HG03139 (cell line): ENCODE data around the gene COL20A1.
"Not testable (repeated sequence)": the region's sequence is repeated elsewhere in the genome, so short reads cannot be mapped to it uniquely, and the experiment has no call there.

Source experiments
- ATAC-seq: cut with Tn5 transposase; IDR thresholded peaks from one replicate; pipeline ENCODE4 v1.9.1; 2021; ENCODE audit not compliant: unreplicated experiment

The COL20A1 gene

DNA sequence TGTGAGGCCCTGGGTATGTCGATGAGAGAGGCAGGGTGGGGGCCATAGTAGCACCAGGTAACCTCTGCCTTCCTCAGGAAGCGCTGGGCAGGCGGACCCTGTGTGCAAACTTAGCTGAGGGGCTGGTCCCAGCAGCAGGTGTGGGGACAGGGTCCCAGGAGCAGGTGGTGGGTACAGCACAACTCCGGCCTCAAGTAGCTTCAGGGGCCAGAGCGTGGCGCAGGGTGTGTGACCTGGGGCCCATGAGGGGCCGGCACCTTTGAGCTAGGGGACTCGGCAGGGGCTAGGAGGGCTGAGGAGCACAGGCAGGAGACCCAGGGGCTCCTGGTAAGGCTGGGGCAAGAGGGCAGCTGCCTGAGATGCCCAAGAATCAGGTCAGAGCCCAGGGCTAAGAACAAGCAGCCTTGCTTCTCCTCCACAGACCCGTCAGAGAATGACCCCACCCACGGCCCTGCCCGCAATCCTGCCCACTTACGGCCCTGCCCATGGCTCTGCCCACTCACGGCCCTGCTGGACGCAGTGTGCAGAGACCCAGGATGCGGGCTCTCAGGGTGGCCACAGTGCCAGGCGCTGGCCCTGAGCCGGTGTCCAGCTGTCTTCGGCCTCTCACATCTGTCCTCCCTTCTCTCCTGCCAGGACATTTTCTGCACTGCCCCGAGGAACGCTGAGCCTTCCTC, 37.2 kb downstream of the COL20A1 start:
- ATAC-seq, result no peak

- no peak for ATAC-seq
These were observed 38.0 kb downstream of the COL20A1 start for GRCh38 chr20:63330940-63331339.

DNA sequence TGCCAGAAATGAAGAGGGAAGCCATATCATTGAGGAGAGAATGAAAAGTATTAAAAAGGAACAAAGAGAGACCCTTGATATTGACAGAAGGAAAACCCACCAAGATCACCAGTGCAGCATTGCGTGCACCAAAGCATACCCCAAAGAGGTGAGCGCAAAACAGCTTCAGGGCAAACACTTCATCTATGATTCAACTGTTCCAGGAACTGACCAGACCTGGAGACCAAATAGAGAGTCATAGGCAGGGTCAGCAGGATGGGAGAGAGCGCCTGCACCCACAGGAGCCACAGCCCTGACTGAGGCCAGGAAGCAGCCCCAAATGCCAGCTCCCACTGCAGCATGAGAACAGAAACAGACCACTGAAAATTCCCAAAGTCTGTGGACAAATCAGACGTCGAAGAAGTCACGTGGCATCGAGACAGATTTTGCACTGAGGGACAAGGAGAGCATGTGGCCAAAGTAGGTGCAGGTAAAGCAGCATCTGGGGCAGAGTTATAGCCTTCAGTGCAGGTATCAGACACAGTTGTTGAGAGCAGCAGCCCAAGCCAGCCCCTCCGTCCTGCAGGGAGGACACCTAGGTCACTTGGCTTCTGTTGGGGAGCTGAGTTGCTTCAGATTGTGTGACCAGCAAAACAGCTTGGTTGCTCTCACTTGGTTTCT, 38.9 kb downstream of the COL20A1 start:
- ATAC-seq, result no peak

- ATAC-seq, result no peak
These were observed 39.7 kb downstream of the COL20A1 start for GRCh38 chr20:63332488-63333240.

DNA sequence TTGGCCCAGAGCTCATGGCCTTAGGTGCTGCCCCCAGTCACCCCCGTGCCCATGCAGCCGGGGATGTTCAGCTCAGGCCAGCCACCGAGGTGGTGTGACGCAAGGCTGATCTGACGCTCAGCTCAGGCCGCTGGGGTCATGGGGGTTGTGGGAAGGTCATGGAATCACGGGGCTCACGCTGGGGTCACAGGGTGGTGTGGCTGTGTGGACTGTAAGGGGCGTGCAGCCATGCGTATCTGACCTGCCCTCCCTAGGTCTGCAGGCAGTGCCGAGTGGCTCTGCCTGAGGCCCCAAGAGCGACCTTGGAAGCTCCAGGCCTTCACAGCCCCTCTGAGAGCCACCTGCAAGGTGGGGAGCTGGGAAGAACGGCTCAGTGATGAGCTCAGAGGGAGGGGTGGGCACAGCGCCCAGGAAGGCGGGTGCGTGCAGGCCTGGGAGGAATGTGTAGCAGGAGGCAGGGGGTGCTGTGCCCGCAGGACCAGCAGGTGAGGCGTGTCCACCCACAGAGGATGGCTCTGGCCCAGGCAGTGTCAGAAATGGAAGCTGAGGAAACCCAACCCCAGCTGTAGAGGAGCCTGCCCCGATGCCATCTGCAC, 40.4 kb downstream of the COL20A1 start:
- no peak for ATAC-seq

DNA sequence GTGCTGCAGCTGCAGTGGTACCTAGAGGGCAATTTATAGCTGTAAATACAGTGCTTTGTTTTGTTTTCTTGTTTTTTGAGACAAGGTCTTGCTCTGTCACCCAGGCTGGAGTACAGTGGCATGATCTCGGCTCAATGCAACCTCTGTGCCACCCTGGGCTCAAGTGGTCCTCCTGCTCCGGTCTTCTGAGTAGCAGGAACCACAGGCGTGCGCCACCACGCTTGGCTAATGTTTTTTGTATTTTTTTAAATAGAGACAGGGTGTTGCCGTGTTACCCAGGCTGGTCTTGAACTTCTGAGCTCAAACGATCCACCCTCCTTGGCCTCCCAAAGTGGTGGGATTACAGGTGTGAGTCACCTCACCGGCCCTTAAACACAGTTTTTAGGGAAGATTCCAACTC, 41.4 kb downstream of the COL20A1 start:
- ATAC-seq, result no peak

DNA sequence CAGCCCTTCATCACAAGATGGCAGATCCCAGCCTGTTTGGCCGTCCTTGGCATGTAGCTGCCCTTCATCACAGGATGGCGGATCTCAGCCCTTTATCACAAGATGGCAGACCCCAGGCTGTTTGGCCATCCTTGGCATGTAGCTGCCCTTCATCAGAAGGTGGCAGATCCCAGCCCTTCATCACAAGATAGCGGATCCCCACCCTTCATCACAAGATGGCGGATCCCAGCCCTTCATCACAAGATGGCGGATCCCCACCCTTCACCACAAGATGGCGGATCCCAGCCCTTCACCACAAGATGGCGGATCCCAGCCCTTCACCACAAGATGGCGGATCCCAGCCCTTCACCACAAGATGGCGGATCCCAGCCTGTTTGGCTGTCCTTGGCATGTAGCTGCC, 42.1 kb downstream of the COL20A1 start:
- ATAC-seq, result not testable (repeated sequence)

GRCh38 chr20:63335711-63336110, 42.7 kb downstream of the COL20A1 start:
- no peak for ATAC-seq

- no peak for ATAC-seq
These were observed 43.3 kb downstream of the COL20A1 start for GRCh38 chr20:63336232-63336752.

- no peak for ATAC-seq
These were observed 44.9 kb downstream of the COL20A1 start for GRCh38 chr20:63337786-63338420.

DNA sequence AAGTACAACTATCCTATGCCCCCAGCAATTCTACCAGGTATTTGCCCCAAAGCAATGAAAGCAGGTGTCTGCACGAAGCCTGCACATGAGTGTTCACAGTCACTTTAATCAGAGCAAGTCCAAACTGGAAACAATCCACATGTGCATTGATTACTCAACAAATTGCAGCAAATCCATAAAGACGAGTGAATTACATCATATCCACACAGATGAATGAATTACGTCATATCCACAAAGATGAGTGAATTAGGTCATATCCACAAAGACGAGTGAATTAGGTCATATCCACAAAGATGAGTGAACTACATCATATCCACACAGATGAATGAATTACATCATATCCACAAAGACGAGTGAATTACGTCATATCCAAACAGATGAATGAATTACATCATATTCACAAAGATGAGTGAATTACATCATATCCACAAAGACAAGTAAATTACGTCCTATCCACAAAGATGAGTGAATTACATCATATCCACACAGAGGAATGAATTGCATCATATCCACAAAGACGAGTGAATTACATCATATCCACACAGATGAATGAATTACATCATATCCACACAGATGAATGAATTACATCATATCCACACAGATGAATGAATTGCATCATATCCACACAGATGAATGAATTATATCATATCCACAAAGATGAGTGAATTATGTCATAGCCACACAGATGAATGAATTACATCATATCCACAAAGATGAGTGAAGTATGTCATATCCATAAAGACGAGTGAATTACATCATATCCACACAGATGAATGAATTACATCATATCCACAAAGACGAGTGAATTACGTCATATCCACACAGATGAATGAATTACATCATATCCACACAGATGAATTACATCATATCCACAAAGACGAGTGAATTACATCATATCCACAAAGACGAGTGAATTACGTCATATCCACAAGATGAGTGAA, 46.4 kb downstream of the COL20A1 start:
- not testable (repeated sequence) for ATAC-seq

DNA sequence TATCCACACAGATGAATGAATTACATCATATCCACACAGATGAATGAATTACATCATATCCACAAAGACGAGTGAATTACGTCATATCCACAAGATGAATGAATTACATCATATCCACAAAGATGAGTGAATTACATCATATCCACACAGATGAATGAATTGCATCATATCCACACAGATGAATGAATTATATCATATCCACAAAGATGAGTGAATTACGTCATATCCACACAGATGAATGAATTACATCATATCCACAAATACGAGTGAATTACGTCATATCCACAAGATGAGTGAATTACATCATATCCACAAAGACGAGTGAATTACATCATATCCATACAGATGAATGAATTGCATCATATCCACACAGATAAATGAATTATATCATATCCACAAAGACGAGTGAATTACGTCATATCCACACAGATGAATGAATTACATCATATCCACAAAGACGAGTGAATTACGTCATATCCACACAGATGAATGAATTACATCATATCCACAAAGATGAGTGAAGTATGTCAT, 47.2 kb downstream of the COL20A1 start:
- not testable (repeated sequence) for ATAC-seq

DNA sequence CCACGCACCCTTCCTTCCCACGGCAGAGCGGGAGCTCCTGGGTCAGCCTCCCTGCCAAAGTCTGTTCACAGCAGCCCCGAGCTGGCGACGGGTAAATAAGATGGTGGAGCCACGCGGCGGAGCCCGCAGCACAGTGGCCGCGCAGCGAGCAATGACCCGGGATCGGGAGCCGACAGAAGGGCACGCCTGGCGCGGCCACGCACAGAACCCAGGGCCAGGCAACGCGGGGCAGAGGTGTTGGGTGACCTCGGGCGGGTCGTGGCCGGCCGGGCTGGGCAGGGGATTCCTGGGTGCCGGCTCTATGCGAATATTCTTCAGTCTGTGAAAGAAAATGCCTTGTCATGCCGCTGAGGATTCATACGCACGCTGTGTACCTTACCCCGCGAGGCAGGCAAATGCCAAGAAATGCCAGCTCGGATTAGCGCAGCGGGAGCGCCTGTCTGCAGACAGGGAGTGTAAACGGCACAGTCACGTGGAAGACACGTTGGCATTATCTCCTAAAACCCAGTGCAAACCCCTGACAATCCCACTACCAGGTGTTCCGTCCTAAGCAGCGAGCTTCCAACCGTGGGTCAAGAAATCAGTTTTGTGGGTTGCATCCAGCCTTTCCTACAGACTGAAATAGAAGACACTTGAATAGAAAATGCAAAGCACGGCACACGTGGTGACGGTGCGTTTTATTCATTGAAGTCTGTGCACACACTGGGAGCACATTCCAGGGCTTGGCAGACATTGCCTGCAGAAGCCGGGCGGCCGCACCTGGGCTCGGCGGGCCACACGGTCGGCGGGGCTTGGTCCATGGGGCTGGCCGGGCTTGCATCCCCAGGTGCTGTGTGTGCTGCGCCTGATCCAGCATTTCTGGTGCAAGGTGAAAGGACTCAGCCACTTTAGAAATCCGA, 49.8 kb downstream of the COL20A1 start:
- no peak for ATAC-seq

- ATAC-seq, result no peak
These were observed 50.8 kb downstream of the COL20A1 start for GRCh38 chr20:63343460-63344445.

DNA sequence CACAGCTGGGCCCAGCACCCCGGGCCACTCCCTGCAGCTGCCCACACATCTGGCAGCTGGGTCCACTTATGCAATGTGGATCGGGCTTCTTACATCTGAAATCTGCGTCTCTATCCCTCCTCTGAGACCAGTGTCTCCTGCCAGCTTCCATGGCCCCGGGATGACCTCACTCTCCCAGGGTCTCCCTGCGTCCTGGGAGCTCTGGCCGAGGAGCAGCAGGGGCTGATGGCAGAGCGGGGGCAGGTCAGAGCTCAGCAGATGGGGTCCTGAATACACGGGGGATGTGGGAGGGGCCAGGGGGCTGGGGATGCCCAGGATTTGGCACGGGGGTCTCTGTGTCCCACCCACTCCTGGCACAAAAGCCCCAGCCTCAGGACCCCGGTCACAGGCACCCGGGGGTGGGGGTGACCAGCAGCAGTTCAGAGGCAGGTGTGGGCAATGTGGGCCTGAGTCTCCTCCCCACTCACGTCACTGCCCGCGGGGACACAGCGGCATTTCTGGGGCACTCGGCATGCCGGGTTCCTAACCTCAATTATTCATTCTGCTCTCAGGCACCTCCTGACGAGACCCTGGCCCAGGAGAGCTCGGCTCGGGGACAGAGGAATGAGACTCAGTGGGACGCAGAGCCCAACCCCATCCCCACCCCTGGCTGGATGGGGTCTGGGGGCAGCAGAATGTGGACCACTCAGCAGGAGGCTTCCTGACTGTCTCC, 51.8 kb downstream of the COL20A1 start:
- ATAC-seq, result no peak

GRCh38 chr20:63345328-63346100, 52.5 kb downstream of the COL20A1 start:
- no peak for ATAC-seq
